Measurements from ENCODE around the gene MREG.
"Not testable (repeated sequence)": the region's sequence is repeated elsewhere in the genome, so short reads cannot be mapped to it uniquely, and the experiment has no call there.

Gene MREG

DNA sequence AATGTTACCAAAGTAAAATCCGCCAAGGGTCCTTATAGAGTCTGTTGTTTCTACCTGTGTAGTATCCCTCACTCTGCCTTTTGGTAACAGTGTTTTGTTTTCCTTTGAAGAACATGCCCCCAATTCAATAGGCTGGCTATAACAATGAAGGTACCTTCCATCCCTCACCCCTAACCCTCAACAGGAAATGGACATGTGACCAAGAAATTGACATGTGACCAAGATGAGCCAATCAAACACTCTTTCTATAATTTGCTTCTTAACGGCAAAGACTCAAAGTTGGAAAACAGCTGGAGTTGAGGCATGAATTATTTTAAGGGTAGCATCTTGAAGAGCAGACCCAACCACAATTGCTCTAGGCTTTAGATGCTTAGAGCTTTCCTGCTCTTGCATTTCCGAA lies 5.4 kb upstream of the MREG start:
- no peak for DNase-seq

DNA sequence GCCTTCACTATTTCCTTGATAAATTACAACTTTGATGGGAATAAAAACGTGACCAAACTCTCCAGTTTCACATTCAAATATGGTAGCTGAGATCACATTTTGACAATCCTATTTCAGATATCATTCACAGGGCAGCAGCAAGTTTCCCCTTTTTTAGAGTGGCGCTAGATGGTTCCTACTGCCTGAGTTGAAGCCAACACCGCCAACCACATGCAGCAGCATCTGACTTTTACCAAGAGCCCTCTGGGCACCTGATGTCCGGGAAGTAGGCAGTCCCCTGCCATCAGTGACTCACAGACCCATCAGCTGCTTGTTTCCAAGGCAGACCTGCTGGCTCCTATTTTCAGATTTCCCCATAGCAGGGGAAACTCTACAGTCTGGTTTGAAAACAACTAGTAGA lies 4.0 kb upstream of the MREG start:
- no peak for DNase-seq

DNA sequence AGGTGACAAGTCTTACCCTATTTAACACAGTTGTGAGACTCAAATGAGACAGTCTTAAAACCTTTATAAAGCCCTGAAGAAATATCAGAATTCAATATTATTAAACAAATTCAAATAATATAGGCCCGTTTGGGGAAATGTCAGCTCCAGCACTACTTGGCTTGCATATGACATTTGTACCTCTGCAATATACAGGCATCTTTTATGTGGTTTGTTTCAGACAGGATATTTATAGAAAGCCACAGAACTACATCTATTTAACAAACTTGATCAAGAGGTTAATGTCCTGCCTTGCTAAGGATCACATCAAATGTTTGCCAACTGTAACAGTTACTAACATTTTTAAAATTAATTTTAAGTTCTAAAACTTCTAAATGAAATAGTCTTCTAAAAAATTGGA lies 3.2 kb upstream of the MREG start:
- DNase-seq, result no peak

DNA sequence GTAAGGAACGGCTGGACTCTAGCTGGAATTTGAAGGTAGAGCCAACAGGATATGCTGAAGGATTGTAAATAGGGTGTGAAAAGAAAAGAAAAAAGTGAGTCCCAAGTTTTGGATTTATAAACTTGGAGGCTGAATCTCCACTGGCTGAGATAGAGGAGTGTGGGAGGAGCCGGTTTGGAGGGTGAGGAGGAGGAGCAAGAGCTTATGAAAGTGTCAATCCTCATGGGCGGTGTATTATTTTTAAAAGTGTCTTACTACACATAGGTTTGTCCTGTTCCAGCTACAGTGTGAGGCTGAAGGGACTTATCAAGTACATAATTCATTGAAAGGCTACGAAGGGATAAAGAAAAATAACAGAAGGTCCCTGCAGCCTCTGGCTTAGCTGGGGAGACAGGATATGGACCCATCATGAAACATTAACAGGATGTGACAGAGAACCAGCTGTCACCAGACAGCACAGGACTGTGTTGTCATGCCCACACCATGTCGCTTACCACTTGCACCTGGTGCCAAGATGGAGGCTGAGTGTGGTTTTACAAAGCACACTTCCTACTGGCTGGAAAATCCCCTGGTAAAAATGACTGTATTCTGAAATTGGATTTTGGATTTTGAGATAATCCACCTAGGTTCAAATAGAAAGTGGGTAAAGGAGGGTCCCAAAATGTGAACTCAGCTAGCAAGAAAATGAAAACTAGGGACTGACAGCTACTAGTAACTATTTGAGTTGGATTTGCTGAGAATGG lies 2.5 kb upstream of the MREG start:
- DNase-seq, result no peak

DNA sequence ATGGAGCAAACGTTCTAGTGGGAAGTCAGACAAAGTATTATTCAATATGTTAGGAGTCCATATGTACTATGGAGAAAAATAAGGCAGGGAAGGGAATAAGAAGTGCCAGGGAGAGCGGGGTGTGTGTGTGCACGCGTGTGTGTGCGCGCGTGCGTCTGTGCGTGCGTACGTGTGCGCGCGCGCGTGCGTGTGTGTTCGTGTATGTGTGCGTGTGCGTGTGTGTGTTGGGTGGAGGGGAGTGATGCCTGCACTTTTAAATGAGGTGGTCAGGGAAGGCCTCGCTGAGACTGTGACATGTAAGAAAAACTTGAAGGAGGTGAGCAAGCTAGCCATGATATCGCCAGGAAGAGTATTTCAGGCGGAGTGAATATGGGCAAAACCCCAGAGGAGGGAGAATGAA lies 1.6 kb upstream of the MREG start:
- no peak for DNase-seq

DNA sequence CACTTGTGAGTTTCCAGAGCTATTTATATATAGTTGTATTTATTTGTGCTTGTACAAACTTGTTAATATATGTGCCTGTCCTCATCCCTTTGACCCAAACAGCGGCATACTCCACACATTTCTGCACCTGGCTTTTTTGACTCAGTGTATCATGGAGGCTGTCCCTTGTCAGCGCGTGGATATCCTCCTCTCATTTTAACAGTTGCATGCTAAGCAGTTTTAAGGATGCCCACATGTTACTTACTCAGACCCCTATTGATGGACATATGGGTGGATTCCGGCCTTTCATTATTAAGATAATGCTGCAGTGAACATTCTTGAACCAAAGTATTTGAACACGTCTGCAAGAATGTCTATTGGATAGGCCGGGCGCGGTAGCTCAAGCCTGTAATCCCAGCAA lies 655 bp upstream of the MREG start:
- no peak for DNase-seq

DNA sequence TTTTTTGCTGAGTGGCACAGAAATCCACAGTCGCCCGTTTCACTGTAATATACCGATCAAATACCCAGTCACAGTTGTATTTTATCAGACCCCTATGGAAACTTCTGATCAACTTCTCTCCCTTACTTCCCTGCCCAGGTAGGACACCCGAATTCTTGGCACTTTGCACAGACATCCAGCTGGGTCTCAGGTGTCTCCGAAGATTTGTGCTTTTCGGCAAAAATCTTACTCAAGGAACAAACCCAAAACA lies 596 bp downstream of the MREG start:
- DNase-seq, result no peak

DNA sequence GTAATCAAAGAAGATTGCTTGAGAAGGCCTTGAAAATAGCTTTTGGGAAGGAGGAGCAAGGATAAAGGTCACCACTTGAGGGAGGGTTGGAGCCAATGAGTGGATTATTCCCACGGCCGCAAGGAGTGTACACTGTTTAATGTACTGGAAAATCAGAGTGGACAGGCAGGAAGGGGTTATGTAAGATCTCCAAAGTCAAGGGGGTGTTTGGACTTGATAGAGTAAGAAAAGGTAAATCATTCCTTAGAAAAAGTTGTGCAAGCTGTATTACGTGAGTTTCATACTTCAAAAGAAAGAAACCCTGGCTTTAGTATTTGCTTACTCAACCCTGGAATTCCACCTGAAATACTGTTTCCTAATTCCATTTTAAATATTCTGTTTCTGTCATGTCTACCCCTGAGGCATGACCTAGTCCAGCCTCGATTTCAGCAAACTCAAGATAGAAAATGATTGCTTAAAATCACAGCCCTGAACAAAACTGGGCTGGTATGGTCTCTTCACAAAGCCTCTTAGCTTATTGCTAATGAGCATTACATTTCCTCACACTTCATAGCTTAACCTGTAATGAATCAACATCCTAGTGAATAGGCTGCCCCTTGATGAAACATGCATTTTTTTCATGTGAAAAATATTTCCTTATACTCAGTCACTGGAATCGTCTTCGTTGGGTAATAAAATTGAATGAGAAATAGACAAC lies 1.1 kb downstream of the MREG start:
- DNase-seq, result no peak

DNA sequence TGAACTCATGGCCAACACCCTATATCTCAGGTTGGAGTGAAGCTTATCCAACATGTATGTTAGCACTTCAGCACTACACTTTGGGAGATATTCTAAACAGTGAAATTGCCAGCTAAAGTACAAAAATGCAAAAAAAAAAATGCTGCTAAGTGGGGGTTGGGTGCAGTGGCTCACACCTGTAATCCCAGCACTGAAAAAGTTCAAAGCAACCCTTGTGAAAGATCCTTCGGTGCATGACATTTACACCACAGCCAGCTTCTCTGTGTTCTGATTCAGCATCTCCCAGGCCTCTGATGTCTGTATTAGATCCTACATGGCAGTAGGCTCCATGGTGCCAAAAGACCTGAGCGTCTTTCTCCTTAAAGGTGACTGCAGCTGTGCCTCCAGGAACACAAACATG lies 4.1 kb downstream of the MREG start:
- not testable (repeated sequence) for DNase-seq

DNA sequence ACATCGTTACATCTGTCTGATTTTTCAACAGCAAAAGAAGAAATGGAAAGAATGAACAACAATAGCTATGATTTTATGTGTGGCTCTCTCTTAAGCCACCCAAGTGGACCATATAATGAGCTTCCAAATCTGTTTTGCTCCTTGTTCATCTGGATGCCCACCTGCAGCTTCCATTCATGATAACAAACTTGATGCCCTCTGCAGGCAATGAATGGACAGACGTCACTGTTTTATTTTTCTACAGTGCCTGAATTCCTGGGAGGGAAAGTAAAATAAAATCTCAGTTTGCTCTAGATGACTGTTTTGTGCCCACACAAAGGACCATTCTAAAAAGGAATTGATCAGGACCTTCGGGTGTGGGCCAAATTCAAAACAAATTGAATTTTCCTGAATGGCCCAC lies 5.0 kb downstream of the MREG start:
- DNase-seq, result no peak

DNA sequence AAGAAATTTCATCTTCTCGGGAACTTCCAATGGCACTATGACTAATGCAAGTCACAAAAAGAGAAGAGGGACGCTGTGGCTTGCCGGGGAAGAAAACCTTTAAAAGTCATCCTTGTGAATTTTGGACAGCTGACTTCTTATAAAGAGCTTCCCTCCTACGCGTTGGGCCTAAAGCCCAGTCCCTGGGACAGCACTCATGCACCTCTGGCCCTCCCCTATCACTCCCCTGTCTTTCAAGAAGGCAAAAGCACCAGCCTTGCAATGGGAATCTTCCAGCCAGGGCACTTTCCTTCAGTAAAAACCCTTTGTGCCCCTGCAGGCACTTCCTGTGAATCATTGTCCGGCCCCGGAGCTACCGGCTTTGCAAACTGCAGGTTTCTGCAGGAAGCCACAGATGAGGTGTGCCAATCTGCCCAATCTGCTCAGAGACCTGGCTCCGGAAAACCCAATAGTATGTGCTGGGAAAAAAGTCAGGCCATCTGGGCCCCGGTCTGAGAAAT lies 7.1 kb downstream of the MREG start:
- no peak for DNase-seq

DNA sequence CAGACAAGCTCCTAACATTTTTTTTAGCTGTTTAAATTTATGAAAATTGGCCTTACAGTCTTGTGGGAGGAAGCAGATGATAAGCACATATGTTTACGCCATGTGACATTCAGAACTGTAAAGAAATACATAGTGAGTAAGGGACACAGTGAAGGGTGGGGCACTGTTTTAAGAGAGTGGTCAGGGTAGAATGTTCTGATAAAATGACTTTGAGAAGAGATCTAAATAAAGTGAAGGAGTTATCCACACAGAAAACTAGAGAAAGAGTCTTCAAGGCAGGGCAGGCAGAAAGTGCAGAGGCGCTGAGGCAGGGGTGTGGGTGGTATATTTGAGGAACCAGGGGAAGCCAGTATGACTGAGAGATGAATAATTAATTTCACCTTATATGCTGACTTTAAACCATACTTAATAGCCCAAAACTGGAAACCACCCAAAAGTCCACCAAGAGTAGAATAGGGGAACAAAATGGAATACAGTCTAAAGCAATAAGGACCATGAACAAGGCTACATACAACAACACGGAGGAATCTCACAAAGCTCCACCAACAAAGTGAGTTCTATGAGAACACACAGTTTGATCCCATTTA lies 8.6 kb downstream of the MREG start:
- no peak for DNase-seq

DNA sequence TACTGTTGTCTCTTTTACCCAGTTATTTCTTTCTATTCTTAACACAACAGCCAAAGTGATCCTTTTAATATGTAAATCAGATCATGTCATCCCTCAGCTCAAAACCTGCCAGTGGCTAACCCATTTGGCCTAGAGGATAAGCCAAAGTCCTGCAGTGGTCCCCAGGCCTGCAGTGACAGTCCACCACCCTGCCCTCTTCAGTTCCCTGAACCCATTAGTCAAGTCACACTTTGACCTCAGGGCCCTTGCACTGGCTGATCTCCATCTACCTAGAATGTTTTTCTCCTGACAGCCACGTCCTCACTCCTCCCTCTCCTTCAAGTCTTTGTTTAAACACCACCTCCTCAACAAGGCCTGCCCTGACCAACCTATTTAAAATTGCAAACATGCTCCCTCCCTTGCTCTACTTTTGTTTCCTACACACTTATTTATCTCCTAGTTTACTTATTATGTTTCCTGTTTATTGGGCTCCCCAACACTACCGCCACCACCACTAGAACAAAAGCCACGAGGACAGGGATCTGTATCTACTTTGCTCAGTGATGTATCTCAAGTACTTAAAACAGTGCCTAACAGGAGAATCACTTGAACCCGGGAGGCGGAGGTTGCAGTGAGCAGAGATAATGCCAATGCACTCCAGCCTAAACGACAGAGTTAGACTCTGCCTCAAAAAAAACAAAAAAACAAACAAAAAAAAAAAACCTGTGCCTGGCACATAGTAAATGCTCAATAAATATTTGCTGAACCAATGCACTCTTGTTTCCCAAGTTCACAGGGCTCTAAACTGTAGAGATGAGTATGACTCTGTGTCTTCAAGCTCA lies 9.3 kb downstream of the MREG start:
- no peak for DNase-seq

DNA sequence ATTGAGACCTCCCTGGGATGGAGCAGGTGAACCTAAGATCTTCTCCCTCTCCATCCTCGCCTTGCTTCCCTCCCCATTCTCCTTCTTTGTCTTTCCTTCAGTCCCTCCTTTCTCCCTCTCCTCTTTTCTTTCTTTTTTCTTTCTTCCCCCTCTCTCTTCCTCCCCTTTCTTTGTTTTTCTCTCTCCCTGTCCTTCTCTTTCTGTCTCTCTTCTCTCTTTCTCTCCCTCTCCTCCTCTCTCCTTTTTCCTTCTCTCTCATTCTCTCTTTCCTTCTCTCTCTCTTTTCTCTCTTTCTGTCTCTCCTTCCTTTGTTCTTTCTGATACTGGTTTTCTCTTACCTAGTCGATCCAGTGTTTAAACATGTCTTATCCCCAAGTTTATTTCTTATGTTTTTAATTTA lies 10.7 kb downstream of the MREG start:
- no peak for DNase-seq

DNA sequence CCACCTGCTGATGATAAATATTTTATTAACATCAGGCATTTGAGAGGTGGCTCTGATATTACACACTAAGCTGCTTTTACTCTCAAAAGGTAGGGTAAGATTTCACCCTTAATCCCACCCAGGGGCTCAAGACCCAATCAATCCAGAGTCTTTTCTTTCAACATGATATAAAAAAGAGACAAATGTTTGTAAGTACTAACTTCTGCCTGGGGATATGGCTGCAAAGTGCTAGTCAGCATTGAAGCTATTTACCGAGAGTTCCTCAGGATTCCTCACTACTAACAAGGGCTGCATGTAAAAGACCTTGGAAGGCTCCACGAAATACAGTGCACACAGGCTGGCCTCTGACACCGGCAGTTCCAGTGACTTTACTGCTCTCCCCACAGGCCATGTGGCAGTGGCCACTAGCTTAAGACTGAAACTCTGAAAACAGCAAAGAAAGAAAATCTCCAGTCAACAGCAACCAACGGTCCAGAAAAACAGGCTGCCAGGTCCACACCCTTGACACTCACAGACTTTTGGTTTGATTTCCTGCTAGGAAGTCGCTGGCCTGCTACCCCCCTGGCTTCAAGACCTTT lies 11.2 kb downstream of the MREG start:
- DNase-seq, result no peak

DNA sequence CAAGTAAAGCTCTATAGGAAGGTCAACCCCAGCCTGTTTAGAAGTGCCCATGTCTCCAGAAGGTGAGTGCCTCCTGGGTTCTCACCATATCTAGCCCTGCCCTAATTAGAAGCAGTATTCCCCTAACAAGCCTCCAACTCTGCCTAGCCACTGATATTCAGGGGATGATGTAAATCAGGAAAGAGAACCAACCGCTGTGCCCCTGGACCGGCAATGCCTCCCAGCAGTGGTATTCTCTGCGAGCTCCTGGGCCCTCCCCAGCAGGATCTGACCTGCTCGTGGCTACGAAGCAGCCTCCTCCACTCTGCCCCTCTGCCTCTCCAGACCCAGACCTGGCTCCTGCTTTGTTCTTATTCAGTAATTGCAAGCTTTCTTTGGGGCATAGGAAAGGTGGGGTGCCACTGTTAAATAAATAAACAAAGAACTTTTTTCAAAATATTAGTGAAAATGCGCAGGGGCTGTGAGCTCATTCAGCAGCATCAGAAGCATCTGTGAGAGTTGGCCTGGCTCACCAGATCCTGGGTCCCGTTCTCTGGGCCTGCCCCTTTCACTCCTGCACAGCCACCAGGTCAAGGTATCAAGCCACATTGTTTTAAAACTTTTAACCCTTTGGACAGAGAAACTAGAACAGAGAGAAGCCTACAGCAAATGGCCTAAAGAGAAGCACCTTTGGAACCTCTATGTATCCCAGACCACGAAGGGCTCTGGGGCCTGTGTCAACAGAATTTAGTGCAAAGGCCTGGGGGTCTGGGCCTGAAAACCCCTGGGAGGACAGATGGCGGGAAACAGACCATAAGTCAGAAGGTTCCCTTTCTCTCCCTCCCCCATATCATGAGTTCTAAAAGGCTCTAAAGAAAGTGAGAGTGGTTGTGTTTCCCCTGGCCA lies 11.9 kb downstream of the MREG start:
- DNase-seq, result no peak

DNA sequence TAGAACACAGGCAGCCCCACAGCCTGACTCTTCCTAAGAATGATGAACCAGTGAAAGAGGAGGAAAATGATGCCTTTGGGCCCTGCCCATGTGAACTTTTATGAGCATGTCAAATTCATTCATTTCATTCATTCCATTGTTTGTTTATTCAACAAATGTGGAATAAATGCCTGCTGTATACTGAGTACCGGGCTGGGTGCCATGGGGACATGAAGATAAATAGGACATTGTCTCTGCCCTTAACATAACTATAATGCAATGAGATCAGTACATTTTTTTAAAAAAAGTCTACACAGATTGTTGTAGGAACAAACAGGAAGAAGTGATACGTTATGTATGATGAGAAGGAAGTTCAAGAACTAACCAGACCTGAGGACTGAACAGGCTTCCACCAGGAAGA lies 14.7 kb downstream of the MREG start:
- DNase-seq, result no peak

DNA sequence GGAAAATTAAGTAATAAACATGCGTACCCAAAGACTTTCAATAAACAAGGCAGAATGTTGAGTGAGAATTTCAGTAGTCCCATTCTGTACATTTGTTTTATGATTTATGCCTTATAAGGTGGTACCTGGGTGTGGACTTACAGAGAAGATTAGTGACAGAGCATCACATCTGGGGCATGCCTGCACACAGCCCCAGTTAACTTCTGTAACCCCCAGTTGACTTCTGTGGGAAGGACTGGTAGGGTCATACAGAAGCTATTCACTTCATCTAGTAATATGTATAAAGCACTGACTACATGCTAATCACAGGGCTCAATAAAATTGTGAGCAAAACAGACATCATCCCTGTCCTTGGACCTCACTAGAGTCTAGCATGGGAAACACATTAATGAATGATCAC lies 16.1 kb downstream of the MREG start:
- DNase-seq, result no peak

DNA sequence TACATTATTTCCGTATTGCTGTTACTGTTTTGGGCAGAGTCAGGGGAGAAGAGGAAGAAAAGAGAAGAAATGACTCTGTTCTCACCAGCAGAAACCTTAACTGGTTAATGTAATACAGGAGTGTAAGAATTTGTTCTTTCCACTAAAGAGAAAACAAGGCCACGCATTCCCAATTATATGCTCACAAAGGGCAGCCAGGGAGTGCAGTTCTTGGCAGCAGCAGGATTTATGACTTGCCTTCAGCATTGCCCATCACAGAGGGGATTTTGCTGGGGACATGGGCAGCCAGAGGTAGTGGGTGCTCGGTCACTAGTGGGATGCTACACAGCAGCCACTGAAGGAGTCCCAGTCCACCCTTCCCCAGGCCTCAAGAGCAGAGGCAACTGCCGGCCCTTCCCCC lies 18.4 kb downstream of the MREG start:
- DNase-seq, result no peak

DNA sequence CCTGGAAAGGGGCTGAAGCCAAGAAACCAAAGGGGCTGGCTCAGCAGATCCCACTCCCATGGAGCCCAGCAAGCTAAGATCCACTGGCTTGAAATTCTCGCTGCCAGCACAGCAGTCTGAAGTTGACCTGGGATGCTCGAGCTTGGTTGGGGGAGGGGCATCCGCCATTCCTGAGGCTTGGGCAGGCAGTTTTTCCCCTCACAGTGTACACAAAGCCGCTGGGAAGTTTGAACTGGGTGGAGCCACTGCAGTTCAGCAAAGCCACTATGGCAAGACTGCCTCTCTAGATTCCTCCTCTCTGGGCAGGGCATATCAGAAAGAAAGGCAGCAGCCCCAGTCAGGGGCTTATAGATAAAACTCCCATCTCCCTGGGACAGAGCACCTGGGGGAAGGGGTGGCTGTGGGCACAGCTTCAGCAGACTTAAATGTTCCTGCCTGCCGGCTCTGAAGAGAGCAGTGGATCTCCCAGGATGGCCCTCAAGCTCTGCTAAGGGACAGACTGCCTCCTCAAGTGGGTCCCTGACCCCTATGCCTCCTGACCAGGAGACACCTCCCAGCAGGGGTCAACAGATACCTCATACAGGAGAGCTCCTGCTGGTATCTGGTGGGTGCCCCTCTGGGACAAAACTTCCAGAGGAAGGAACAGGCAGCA lies 24.7 kb downstream of the MREG start:
- DNase-seq, result not testable (repeated sequence)

DNA sequence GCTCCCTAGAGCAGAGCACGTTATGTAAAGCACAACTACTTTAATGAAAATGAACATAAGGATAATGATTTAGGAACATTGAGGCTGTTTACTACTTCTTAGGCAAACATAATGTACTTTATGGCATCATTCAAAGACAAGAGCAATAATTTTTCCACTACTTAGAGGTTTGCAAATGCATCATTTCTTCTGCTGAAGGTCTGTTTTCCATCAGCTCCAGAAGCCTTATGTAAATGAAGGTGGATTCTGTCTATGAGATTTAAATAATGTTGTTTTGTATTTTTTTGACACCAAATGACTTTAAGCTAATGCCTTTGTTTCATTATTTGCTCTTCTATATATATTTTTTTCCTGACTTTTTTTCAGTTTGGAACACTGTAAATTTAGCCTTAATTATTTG lies 28.1 kb downstream of the MREG start:
- DNase-seq, result no peak

DNA sequence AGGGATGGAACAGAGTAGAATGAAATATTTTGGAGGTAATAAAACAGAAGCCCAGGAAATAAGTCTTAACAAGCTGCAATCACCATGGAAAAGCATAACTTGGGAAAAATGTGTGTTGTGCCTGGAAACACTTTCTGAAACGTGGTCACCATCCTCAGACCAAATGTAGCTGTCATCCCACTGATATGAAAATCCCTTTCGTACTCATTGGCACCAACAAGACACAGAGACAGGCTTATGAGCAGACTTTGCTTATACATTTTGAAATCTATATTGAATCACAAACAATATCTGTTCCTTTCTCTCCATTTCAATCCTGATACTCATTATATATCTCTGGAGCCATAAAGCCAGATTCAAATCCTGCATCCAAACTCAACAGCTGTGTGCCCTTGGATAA lies 28.7 kb downstream of the MREG start:
- DNase-seq, result no peak
